Measurements from ENCODE around the gene LARP4B. TPM values are rescaled to one million over a fixed set of nuclear protein-coding genes. Genes with fewer than 3 reads are reported as not detected.

Gene LARP4B
- total and polyA plus RNA-seq, 2 of the 13 experiments (the other 11 are each of a cell fraction or from before 2014, with no cell fraction given), result 19.5 to 30.2 TPM

GRCh38 chr10:931326-932318 is at the start of gene LARP4B (continued):
- 0 out of 2 replicates have a peak, but pooled peaks have one; percentile 15 for TF ChIP-seq MNT (IDR thresholded peaks at IDR 0.05)
- no peak for TF ChIP-seq ZSCAN20 (CRISPR knock-in tag; IDR thresholded peaks at IDR 0.05; ENCODE audit: borderline replicate concordance)
- TF ChIP-seq SKI (IDR thresholded peaks at IDR 0.05; ENCODE audit: partially characterized antibody), result no peak
- TF ChIP-seq ZMAT3 (CRISPR knock-in tag; conservative IDR thresholded peaks at IDR 0.05), result 0 out of 2 replicates have a peak, but pooled peaks have one; percentile 26
- no peak for TF ChIP-seq U2AF1 (optimal IDR thresholded peaks at IDR 0.05; ENCODE audit: low read depth, low read length)
- TF ChIP-seq GABPB1 (CRISPR knock-in tag; IDR thresholded peaks at IDR 0.05), result peak; percentile 94
- TF ChIP-seq ZBTB7B (CRISPR knock-in tag; IDR thresholded peaks at IDR 0.05), result peak; percentile 79
- TF ChIP-seq HNRNPLL (IDR thresholded peaks at IDR 0.05; ENCODE audit: low read depth, low read length, poor library complexity, severe bottlenecking), result peak; percentile 51
- TF ChIP-seq PRDM15 (CRISPR knock-in tag; IDR thresholded peaks at IDR 0.05), result peak; percentile 26; the same call in 1 of the 2 replicates
- TF ChIP-seq YEATS2 (CRISPR knock-in tag; IDR thresholded peaks at IDR 0.05; ENCODE audit: borderline replicate concordance), result 0 out of 2 replicates have a peak, but pooled peaks have one; percentile 34
- TF ChIP-seq AFF4 (CRISPR knock-in tag; IDR thresholded peaks at IDR 0.05), result no peak
- peak; percentile 70 for TF ChIP-seq SPEN (CRISPR knock-in tag; IDR thresholded peaks at IDR 0.05; ENCODE audit: low read depth)
- peak; percentile 46; the same call in 1 of the 2 replicates for TF ChIP-seq IRF2 (CRISPR knock-in tag; IDR thresholded peaks at IDR 0.05)
- peak; percentile 84 for TF ChIP-seq NFYB (CRISPR knock-in tag; IDR thresholded peaks at IDR 0.05)
- TF ChIP-seq CBX5 (CRISPR knock-in tag; IDR thresholded peaks at IDR 0.05; ENCODE audit: borderline replicate concordance), result 0 out of 2 replicates have a peak, but pooled peaks have one; percentile 12
- no peak for TF ChIP-seq ATF7 (IDR thresholded peaks at IDR 0.05)
- no peak for TF ChIP-seq ATF7 (CRISPR knock-in tag; IDR thresholded peaks at IDR 0.05)
- 0 out of 2 replicates have a peak, but pooled peaks have one; percentile 49 for TF ChIP-seq SRY (CRISPR knock-in tag; IDR thresholded peaks at IDR 0.05)
